HepG2 (cell line): ENCODE data around the gene GPR156. TPM values are rescaled to one million over a fixed set of nuclear protein-coding genes. Genes with fewer than 3 reads are reported as not detected.

Experiments
- ATAC-seq: fragments of 200-7000 bp; cut with Tn5 transposase; 3 replicates; pipeline ENCODE4 v1.9.1; 2020; ENCODE audit warnings: mild to moderate bottlenecking, moderate library complexity
- BruUV-seq: library from RNA; stranded (reverse); fragments of 400-500 nt; replicated peaks from 2 replicates; lab custom pipeline; 2021; lab: Mats Ljungman, UMichigan
- CTCF ChIA-PET: fragments of 300-600 bp; formaldehyde crosslinking; extraction: SDS; loops from one replicate; lab custom pipeline; 2021; ENCODE audit warnings: low total read pairs, inconsistent platforms, low intra/inter-chr PET ratio; lab: Yijun Ruan, JAX
- POLR2A ChIA-PET: fragments of 350-600 bp; sonication (Branson Sonifier 250); formaldehyde crosslinking; loops from one replicate; lab custom pipeline; 2020; ENCODE audit warnings: antibody characterized with exemption, inconsistent platforms; lab: Yijun Ruan, JAX
- DNase-seq: peaks from one replicate; pipeline ENCODE4 v3.0.0-alpha.2; 2015; ENCODE audit warnings: low spot score
- FAIRE-seq: peaks from 3 replicates; lab custom pipeline; 2011; peaks lifted over from hg19 to GRCh38; lab: Jason Lieb, UNC
- H2AFZ ChIP-seq: one replicate; pipeline ENCODE4 v1.6.1; 2011; ENCODE audit warnings: low read length, inconsistent platforms
- H3K27ac ChIP-seq: fragments of 300-600 bp; 3 replicates; pipeline ENCODE4 v1.8.0; 2011; ENCODE audit warnings: mixed run types, mild to moderate bottlenecking, mixed read lengths, low read length, inconsistent platforms; ENCODE audit not compliant: insufficient read depth; ENCODE audit errors: extremely low read length
- H3K27me3 ChIP-seq, 2 experiments: fragments of 200-600 bp in 1 of 2; 2 replicates in 1 of 2; 3 replicates in 1 of 2; pipeline versions ENCODE4 v1.6.0 to v1.8.0; 2011; ENCODE audit warnings: low read length in 2 of 2, mild to moderate bottlenecking in 2 of 2, moderate library complexity in 2 of 2, inconsistent platforms in 1 of 2; ENCODE audit not compliant: insufficient read depth in 2 of 2, control insufficient read depth in 1 of 2
- H3K36me3 ChIP-seq, 2 experiments: fragments of 200-600 bp in 1 of 2; replicated peaks in 1 of 2; 2 replicates in 1 of 2; 3 replicates in 1 of 2; pipeline versions ENCODE4 v1.5.1 to v1.8.0; 2011; ENCODE audit warnings: low read length in 2 of 2, inconsistent platforms in 1 of 2; ENCODE audit not compliant: insufficient read depth in 2 of 2, control insufficient read depth in 1 of 2
- H3K4me1 ChIP-seq: 2 replicates; pipeline ENCODE4 v1.5.1; 2012; ENCODE audit warnings: low read length, inconsistent platforms; ENCODE audit not compliant: insufficient read depth
- H3K4me2 ChIP-seq: 2 replicates; pipeline ENCODE4 v1.6.0; 2011; ENCODE audit warnings: low read depth, low read length, inconsistent platforms
- H3K4me3 ChIP-seq, 3 experiments: fragments of 200-600 bp in 1 of 3; sonication (generic), shearing (Covaris generic) in 1 of 3; replicated peaks in 1 of 3; 2 replicates each; pipeline ENCODE4 v1.5.1; 2011 to 2016; ENCODE audit warnings: low read length in 3 of 3, inconsistent platforms in 2 of 3, low read depth in 2 of 3, mild to moderate bottlenecking in 2 of 3, control low read depth in 1 of 3, mixed read lengths in 1 of 3; ENCODE audit not compliant: insufficient read depth in 1 of 3
- H3K79me2 ChIP-seq: one replicate; pipeline ENCODE4 v1.6.1; 2011; ENCODE audit warnings: low read length, inconsistent platforms; ENCODE audit not compliant: insufficient read depth
- H3K9ac ChIP-seq: 2 replicates; pipeline ENCODE4 v1.6.0; 2011; ENCODE audit warnings: mild to moderate bottlenecking, low read depth, low read length, inconsistent platforms; ENCODE audit not compliant: insufficient read depth
- H3K9me3 ChIP-seq: 2 replicates; pipeline ENCODE4 v1.5.1; 2012; ENCODE audit warnings: mild to moderate bottlenecking, low read length
- H4K20me1 ChIP-seq: 2 replicates; pipeline ENCODE4 v1.6.0; 2011; ENCODE audit warnings: inconsistent platforms, mild to moderate bottlenecking, low read length, moderate library complexity; ENCODE audit not compliant: insufficient read depth
- MED1 ChIP-seq: sonication (generic); formaldehyde crosslinking; IDR thresholded peaks from 2 replicates; pipeline ENCODE4 v1.4.0; 2020; ENCODE audit warnings: missing genetic modification reagents
- ZNF232 ChIP-seq: sonication (generic); formaldehyde crosslinking; IDR thresholded peaks from 2 replicates; pipeline ENCODE4 v1.4.0; 2020; ENCODE audit warnings: missing genetic modification reagents, borderline replicate concordance
- ZNF83 ChIP-seq: sonication (generic); formaldehyde crosslinking; IDR thresholded peaks from 2 replicates; pipeline ENCODE4 v1.4.0; 2020; ENCODE audit warnings: missing genetic modification reagents, mild to moderate bottlenecking, borderline replicate concordance
- WGBS: methylation state at CpG from one replicate; pipeline ENCODE4 v1.1.6; 2017; ENCODE audit warnings: low lambda C conversion rate; 5-methylcytosine and 5-hydroxymethylcytosine counted together
- in situ Hi-C: cut with HindIII; loops from 2 replicates; pipeline ENCODE4 v1.10.0; 2017; ENCODE audit warnings: low pct_unique_long_range_greater_than_20kb; ENCODE audit not compliant: extremely low pct_ligation_motif_present
- intact Hi-C: fragments of 100-400 bp; cut with micrococcal nuclease; formaldehyde crosslinking; loops from one replicate; pipeline ENCODE4 v1.10.0; 2022; ENCODE audit not compliant: unreplicated experiment
- polyA plus RNA-seq, 8 experiments: library from polyadenylated mRNA; depleted of rRNA in 3 of 8; stranded (reverse) in 7 of 8; unstranded in 1 of 8; fragments of >200 nt; fragmentation: Illumina TruSeq in 4 of 8; extraction: Trizol in 4 of 8; gene quantifications; 2 replicates each; pipeline versions ENCODE4 v1.2.1 to v1.2.3, GENCODE V29; 2011 to 2016; ENCODE audit warnings: low read depth in 4 of 8, missing spikeins in 1 of 8, mixed read lengths in 1 of 8; ENCODE audit not compliant: insufficient read depth in 1 of 8
- total RNA-seq, 5 experiments: library from RNA; depleted of rRNA; stranded (reverse); fragments of >200 nt; fragmentation: Illumina TruSeq; extraction: Trizol; gene quantifications; 2 replicates each; pipeline ENCODE4 v1.2.3, GENCODE V29; 2016; ENCODE audit warnings: low read depth in 1 of 5

GPR156 gene
- total and polyA plus RNA-seq, 2 of the 13 experiments (the other 11 are each of a cell fraction or from before 2014, with no cell fraction given): not detected

GRCh38 chr3:120280566-120280965 is 4.5 kb downstream of the GPR156 start:
- Histone ChIP-seq H3K4me1 (no peaks in the 10 kb centered on the region), H3K4me3 (no peak overlapping the region), H3K9ac (no peak overlapping the region), H3K9me3 (no peaks in the 10 kb centered on the region), H4K20me1 (no peaks in the 10 kb centered on the region), H3K36me3 (no peaks in the 10 kb centered on the region), H3K4me2 (no peak overlapping the region), H3K79me2 (no peaks in the 10 kb centered on the region), H3K27me3 (peaks cover 3 to 30% of the 10 kb centered on the region in 2 experiments), H3K27ac (no peak overlapping the region), H2AFZ (no peak overlapping the region)
- no peak for ATAC-seq
- WGBS: 3% methylated on average over 3 of the region's 3 CpGs
- no TSS peak for BruUV-seq
- no peak for FAIRE-seq
- in situ Hi-C loops: no loop called here
- intact Hi-C loops: no loop called here
- CTCF ChIA-PET: no interaction called here
- TF ChIP-seq MED1 (CRISPR knock-in tag) (no peak), ZNF83 (CRISPR knock-in tag) (no peak)
- POLR2A ChIA-PET: no interaction called here
- DNase-seq: no peak

GRCh38 chr3:120280026-120280425 is 5.0 kb downstream of the GPR156 start:
- Histone ChIP-seq H3K4me1 (no peaks in the 10 kb centered on the region), H3K9ac (no peak overlapping the region), H2AFZ (no peak overlapping the region), H3K36me3 (no peaks in the 10 kb centered on the region), H3K79me2 (no peaks in the 10 kb centered on the region), H3K4me2 (no peak overlapping the region), H3K27me3 (peaks cover 3 to 29% of the 10 kb centered on the region in 2 experiments; a peak in 4 of 5 replicates), H3K9me3 (no peaks in the 10 kb centered on the region), H4K20me1 (no peaks in the 10 kb centered on the region), H3K4me3 (no peak overlapping the region), H3K27ac (no peak overlapping the region)
- ChIA-PET CTCF (no interaction called here), POLR2A (no interaction called here)
- in situ Hi-C loops (no loop called here), intact Hi-C loops (no loop called here)
- no peak for FAIRE-seq
- no peak for DNase-seq
- ATAC-seq: no peak
- BruUV-seq: no TSS peak
- TF ChIP-seq ZNF232: no peak
- 0% methylated on average over 1 of the region's 1 CpG for WGBS
